Neural cell (in vitro differentiated cells): ENCODE results near the gene ZBP1.

ENCODE experiments used
- TF ChIP-seq, protein P1 (sequence below): fragments of 450-650 bp; IDR thresholded peaks from 2 replicates; pipeline ENCODE4 v1.5.1; 2014; ENCODE audit warnings: antibody characterized with exemption, mild to moderate bottlenecking, moderate library complexity; ENCODE audit not compliant: poor library complexity, severe bottlenecking
- TF ChIP-seq, protein P2 (sequence below): IDR thresholded peaks from 2 replicates; pipeline ENCODE4 v1.6.1; 2012; ENCODE audit warnings: borderline replicate concordance

DNA sequence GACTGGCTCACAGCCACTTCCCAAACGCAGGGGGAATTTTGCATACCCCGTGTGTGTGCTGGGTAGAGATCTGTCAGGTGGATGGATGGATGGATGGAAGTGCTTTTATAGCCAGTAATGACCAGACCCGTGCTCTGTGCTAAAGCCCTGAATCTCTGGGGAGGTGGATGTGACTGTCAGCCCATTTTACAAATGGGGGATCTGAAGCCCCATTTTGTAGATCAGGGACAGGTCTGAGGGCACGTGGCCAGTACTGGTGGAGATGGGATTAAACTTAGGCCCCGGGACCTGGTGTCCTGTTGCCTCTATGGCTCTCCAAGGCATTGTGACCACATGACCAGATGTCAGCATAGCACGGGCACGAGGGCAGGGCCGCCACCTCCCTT lies 38.2 kb upstream of the ZBP1 start:
- TF ChIP-seq, protein P1, sequence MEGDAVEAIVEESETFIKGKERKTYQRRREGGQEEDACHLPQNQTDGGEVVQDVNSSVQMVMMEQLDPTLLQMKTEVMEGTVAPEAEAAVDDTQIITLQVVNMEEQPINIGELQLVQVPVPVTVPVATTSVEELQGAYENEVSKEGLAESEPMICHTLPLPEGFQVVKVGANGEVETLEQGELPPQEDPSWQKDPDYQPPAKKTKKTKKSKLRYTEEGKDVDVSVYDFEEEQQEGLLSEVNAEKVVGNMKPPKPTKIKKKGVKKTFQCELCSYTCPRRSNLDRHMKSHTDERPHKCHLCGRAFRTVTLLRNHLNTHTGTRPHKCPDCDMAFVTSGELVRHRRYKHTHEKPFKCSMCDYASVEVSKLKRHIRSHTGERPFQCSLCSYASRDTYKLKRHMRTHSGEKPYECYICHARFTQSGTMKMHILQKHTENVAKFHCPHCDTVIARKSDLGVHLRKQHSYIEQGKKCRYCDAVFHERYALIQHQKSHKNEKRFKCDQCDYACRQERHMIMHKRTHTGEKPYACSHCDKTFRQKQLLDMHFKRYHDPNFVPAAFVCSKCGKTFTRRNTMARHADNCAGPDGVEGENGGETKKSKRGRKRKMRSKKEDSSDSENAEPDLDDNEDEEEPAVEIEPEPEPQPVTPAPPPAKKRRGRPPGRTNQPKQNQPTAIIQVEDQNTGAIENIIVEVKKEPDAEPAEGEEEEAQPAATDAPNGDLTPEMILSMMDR: no peak
- TF ChIP-seq, protein P2, sequence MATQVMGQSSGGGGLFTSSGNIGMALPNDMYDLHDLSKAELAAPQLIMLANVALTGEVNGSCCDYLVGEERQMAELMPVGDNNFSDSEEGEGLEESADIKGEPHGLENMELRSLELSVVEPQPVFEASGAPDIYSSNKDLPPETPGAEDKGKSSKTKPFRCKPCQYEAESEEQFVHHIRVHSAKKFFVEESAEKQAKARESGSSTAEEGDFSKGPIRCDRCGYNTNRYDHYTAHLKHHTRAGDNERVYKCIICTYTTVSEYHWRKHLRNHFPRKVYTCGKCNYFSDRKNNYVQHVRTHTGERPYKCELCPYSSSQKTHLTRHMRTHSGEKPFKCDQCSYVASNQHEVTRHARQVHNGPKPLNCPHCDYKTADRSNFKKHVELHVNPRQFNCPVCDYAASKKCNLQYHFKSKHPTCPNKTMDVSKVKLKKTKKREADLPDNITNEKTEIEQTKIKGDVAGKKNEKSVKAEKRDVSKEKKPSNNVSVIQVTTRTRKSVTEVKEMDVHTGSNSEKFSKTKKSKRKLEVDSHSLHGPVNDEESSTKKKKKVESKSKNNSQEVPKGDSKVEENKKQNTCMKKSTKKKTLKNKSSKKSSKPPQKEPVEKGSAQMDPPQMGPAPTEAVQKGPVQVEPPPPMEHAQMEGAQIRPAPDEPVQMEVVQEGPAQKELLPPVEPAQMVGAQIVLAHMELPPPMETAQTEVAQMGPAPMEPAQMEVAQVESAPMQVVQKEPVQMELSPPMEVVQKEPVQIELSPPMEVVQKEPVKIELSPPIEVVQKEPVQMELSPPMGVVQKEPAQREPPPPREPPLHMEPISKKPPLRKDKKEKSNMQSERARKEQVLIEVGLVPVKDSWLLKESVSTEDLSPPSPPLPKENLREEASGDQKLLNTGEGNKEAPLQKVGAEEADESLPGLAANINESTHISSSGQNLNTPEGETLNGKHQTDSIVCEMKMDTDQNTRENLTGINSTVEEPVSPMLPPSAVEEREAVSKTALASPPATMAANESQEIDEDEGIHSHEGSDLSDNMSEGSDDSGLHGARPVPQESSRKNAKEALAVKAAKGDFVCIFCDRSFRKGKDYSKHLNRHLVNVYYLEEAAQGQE: no peak
